Fibroblast of mammary gland (primary cell): Measurements from ENCODE around the gene MYF6.

Experiments used
- DNase-seq: peaks from one replicate; pipeline ENCODE4 v3.0.0-alpha.2; 2010; ENCODE audit warnings: low read depth
- H3K4me3 ChIP-seq: 2 replicates; pipeline ENCODE4 v1.5.1; 2011; ENCODE audit warnings: low read depth, mild to moderate bottlenecking, low read length, moderate library complexity; ENCODE audit not compliant: control insufficient read depth
- CTCF ChIP-seq: conservative IDR thresholded peaks from 2 replicates; pipeline ENCODE4 v1.5.1; 2011; ENCODE audit warnings: low read depth, low read length, inconsistent platforms; ENCODE audit not compliant: control insufficient read depth, insufficient read depth

Gene MYF6

GRCh38 chr12:80747800-80748199 lies 40.4 kb downstream of the MYF6 start:
- no peak for TF ChIP-seq CTCF
- no peak for DNase-seq
- H3K4me3 ChIP-seq = no peak overlapping the region

- H3K4me3 ChIP-seq = no peak overlapping the region
- TF ChIP-seq CTCF = no peak
- DNase-seq = no peak
Measured at GRCh38 chr12:80749456-80749855, 42.0 kb downstream of the MYF6 start.

DNA sequence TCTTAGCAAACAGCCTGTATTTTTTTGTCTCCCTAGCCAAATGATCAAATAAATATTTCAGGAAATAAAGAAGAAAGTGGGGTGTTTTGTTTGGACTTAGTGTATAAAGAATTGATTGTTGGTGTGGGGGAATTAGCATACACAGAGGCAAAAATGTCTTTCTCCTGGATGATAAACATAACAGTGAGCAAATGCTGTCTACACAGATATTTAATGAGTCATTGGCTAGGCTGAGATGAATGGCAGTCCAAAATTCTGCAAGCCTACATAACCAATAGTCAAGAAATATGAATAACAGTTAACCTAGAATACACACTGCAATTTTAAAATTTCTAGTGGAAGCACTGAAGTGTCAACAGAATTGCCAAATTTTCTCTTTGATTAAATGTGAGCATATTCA lies 45.0 kb downstream of the MYF6 start:
- no peak for TF ChIP-seq CTCF
- DNase-seq = peak; percentile 14
- H3K4me3 ChIP-seq = no peak overlapping the region

DNA sequence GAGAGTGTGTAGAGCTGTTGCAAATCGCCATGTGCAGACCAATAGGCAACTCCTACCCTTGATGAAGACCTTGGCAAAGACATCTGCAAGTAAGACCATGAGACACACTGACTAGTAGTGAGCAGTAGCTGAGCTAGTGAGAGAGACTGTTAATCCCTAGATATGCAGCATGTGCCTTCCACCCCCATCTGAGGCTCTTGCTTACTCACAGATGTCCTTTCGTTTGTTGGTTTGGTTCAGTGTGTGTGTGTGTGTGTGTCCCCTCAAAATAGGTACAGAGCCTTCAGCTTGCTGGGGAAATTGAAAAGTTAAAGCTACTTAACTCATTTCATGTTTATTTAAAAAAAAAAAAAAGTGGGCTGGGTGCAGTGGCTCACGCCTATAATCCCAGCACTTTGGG lies 46.8 kb downstream of the MYF6 start:
- TF ChIP-seq CTCF = no peak
- H3K4me3 ChIP-seq = no peak overlapping the region
- no peak for DNase-seq

GRCh38 chr12:80756875-80757274 lies 49.4 kb downstream of the MYF6 start:
- DNase-seq = peak; percentile 70
- no peak overlapping the region for H3K4me3 ChIP-seq
- TF ChIP-seq CTCF = no peak
